ENCODE measurements around the gene TMSB4Y. TPM values are rescaled to one million over a fixed set of nuclear protein-coding genes. Genes with fewer than 3 reads are reported as not detected.

Gene TMSB4Y
- polyA plus RNA-seq (ENCODE audit: insufficient read length in 3 of 3): 1 to 10 TPM; 5.6 to 6.5 (median 6.1) TPM

DNA sequence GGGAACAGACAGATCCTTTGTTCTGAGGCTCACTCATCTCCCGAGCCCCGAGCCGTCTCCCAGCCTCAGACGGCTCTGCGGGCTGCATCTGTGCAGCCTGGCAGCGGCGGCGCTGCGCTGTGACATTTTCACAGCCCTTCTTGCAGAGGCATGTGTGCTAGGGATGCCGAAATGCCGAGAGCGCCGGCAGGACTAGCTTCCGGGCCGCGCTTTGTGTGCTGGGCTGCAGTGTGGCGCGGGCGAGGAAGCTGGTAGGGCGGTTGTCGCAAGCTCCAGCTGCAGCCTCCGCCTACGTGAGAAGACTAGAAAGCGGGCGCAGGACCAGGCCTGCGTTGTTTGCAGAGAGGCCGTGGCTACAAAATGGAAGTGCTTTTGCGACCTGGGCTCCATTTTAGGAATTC is at the start of gene TMSB4Y:
Gene TMSB4Y (plus strand): TSS at position 332 of the 401 bp plus-strand sequence.
- DNase-seq (ENCODE audit: low read depth in 3 of 3, low spot score in 2 of 3): peak in 1 of 3 donors; percentile 45

DNA sequence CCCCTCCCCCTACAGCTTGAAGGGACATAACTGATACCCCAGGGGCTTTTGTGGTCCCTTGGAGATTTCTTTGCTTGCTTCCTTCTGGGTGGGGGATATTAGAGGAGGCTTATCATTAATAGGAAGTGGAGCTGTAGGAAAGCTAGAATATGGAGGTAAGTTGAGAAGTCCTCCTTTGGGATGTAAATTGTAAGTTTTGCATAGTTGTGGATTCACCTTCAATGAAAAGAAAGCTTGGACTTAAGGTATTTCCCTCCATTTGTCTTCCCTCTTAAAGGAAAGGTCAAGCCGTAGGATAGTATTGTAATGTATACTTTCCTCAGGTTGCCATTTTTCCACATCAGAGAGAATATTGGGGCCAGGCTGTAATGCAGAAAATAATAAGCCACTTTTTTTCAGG is 39.5 kb upstream of the TMSB4Y start:
- DNase-seq (ENCODE audit: low read depth in 3 of 3, low spot score in 2 of 3): no peak

DNA sequence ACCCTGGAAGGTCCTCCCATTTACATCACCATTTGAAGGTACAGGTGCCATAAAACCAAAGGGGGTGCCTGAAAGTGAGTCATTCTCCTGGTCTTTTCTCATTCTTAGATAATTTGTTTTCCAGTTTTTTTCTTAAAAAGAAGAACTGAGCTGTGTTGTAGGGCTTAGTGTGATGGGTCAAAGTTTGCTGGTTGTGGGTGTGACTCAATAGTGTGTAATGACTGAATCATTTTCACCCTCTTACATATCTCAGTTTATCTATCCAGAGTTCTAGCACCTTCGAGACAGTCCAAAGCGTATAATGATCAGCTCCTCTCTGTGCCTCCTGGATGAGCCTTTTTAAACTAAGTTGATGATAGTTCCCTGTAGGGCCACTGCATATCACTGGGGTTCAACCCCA is 32.6 kb upstream of the TMSB4Y start:
- DNase-seq (ENCODE audit: low read depth in 3 of 3, low spot score in 2 of 3): no peak

DNA sequence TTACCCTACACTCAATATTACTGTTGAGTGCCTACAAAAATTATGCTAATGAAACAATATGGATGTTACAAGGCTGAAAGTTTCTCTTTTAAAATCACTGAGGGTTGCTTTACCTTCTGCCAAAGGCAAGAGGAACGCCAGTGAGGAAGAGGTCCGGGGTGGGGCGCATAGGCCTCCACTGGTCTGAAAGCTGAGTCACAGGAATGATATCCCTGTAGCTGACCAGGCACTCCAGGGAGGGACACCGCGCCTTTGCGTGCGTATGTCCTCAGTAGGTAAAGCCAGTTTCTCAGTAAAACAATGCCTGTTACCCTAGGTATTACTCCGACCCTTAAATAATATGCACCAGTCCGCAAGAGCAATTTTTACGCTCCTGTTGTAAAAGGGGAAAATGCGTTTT is 1.4 kb upstream of the TMSB4Y start:
- DNase-seq (ENCODE audit: low read depth in 3 of 3, low spot score in 2 of 3): no peak

DNA sequence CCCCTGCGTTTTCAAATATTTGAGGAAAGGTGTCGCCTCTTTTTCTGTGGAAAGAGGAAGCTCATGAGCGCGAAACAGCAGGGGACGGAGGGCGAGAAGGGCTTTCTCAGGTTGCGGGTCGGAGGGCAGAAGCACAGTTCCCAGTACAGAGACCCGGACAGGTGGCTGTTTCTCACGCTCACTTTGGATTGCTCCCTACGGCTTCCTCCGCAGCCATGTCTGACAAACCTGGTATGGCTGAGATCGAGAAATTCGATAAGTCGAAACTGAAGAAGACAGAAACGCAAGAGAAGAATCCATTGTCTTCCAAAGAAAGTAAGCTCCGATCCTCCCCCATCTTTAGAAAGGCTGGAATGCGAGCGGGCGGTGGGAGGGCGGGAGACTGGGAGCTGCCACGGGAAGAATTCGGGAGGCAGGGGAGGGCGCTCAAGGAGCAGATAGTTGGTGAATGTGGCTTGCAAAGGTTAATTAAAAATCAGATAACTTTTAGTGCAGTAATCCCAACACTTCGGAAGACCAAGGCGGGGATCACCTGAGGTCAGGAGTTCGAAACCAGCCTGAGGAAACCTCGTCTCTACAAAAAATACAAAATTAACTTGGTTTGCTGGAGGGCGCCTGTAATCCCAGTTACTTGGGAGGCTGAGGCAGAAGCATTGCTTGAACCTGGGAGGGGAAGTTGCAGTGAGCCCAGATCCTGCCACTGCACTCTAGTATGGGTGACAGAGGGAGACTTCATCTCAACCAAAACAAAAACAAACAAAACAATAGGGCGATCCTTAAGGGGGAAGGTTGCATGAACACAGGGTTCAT is 627 bp downstream of the TMSB4Y start:
- DNase-seq (ENCODE audit: low read depth in 3 of 3, low spot score in 2 of 3): no peak

DNA sequence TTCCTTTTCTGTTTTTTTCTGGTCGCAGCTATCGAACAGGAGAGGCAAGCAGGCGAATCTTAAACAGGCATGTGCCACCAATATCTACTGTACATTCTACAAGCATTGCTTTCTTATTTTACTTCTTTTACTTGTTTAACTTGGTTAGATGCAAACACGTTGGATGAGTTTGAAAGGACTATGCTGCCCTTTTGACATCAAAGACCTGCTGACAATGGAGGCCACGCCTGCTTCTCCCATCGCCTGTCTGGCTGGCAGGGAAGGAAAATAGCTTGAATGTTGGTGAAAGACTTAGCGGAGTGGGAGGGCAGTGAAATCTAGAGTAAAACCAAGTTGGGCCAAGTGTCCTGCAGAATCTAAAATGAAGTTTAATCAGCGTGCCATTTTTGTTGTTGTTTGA is 1.5 kb downstream of the TMSB4Y start:
- no peak for DNase-seq (ENCODE audit: low read depth in 3 of 3, low spot score in 2 of 3)

DNA sequence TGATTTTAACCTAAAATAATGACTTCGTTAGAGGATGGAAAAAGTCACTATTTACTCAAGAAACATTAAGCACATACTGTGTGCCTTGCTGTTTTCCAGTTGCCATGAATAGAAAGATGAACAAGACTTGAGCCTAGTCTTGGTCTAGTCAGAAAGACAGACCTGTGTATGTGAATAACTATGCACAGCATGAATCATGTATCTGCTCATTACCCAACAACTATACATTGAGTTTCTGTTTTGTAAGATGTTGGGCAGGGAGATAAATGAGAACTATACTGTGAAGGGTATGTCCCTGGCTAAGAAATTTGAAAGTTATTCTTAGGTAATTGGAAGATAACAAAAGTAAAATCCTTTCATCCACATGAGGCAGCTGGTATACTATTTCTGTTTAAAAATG is 4.3 kb downstream of the TMSB4Y start:
- no peak for DNase-seq (ENCODE audit: low read depth in 3 of 3, low spot score in 2 of 3)

DNA sequence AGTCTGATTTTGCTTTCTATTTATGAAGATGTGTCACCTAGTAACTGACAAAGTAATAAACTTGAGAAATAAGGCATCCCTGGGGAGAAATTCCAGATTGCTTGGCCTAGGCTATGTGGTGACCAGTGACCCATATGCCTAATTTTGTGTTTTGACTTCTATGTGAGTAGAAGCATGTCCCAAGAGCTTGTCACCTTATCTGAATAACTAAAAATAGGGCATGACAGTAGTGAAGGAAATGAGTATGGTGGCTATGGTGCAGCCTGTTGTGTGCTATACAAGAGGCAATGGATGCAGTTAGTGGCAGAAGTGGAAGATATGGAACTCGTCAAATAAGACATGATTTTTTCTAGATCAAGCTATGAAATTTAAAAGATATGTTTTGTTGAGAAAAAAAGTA is 15.3 kb downstream of the TMSB4Y start:
- no peak for DNase-seq (ENCODE audit: low read depth in 3 of 3, low spot score in 2 of 3)

DNA sequence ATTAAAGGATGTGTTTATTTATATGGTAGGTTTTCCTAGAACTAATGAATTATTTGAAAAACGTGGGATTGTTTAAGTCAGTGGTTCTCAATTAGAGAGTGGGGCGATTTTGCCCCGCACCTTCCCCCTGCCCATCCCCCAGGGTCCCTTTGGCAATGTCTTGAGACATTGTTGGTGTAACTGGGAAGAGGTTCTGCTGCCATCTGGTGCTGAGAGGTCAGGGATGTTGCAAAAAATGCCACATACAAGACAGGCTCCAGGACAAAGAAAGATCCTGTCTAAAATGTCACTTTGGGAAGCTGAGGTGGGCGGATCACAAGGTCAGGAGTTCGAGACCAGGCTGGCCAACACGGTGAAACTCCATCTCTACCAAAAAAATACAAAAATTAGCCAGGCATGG is 25.8 kb downstream of the TMSB4Y start:
- DNase-seq (ENCODE audit: low read depth in 3 of 3, low spot score in 2 of 3): no peak

DNA sequence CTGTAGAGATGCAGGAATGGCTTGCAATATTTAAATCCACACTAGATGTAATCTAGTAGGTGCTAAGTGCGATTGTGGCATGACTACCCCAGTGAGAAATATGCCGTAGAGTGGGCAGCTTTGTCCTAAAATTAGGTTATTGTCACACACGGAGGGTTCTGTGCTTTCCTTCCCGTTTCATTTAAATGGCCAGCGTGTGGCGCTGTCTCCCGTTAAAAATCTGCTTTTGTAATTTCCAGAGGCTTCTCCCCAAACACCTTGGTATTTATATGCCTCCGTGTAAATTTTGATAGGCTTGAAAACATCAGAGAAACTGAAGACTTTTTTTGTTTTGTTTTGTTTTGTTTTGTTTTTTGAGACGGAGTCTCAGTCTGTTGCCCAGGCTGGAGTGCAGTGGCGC is 34.9 kb downstream of the TMSB4Y start:
- no peak for DNase-seq (ENCODE audit: low read depth in 3 of 3, low spot score in 2 of 3)

DNA sequence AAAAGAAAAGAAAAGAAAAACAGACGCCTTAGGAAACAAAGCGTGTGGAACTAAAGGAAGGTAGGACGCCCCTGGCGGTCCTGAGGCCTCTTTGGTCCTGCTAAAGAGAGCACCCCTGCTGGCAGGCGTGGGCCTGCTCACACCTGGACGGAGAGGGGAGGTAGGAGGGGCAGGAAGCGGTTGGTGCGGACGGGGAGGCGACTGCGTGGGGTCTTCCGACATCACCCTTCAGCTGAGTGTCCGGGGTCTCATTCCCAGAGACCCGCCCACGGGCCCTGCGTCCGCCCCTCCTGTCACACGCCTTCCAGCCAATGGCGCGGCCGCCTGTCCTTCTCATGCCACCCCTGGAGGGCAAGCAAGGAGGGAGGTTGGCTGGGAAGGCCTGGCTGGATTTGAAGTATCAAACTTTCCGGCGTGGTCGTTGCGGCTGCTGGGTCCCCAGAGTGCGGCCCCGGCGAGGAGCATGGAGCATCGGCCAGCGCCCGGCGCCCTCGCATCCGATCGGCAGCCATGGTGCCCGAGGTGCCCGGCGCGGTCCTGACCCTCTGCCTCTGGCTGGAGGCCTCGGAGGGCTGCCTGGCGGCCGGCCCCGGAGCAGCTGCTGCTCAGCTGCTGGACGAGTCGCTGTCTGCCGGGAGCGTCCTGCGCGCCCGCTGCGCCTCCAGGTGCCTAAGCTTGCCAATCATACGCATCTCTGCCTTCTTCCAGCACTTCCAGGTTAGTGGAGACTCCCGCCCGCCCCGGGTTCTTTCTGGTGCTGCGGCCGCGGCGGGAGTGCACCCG is 47.8 kb downstream of the TMSB4Y start:
- peak in 1 of 3 donors; percentile 39 for DNase-seq (ENCODE audit: low read depth in 3 of 3, low spot score in 2 of 3)

DNA sequence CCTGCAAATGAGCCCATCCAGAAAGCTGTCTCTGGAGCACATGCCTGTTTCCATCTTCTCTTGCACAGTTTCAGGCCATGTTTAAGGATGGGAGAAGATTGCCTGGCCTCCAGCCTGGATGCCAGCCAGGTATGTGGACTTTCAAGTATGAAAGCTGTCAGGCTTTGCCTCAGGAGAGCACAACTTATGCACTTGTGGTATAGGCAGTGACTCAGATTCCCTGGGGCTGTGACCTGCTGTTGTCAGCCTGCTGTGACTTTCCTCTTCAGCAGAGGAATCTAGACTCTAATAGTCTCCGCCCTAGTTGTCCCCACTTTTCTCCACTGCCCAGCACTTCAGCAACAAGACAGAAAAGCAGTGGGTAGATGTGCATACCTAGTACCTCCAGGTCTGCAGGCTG is 51.0 kb downstream of the TMSB4Y start:
- DNase-seq (ENCODE audit: low read depth in 3 of 3, low spot score in 2 of 3): no peak

Other genes with a start within 250 kb of the TMSB4Y start
- 10 to 100 TPM; 24.8 to 26.0 (median 25.7) TPM for gene UTY, start 223.9 kb upstream of the TMSB4Y start, polyA plus RNA-seq (ENCODE audit: insufficient read length in 3 of 3)

Data from right renal cortex interstitium (tissue), 3 donors.